H1 (cell line): ENCODE results near the gene COL28A1. TPM values are rescaled to one million over a fixed set of nuclear protein-coding genes. Genes with fewer than 3 reads are reported as not detected.

Source experiments
- CTCF ChIA-PET: fragments of 300-600 bp; sonication (Branson Sonifier 250); formaldehyde crosslinking; loops from one replicate; lab custom pipeline; 2021; ENCODE audit not compliant: partially characterized antibody; lab: Charles Lee
- POLR2A ChIA-PET: fragments of 300-600 bp; sonication (Branson Sonifier 250); formaldehyde crosslinking; loops from one replicate; lab custom pipeline; 2021; ENCODE audit warnings: inconsistent platforms; ENCODE audit not compliant: partially characterized antibody; lab: Charles Lee
- DNase-seq, 2 experiments: peaks; one replicate each; pipeline versions ENCODE4 v3.0.0 to v3.0.0-alpha.2; 2010 to 2022; ENCODE audit warnings: low spot score in 2 of 2, low read depth in 1 of 2, mixed read lengths in 1 of 2
- FAIRE-seq: peaks from 2 replicates; lab custom pipeline; 2011; peaks lifted over from hg19 to GRCh38; lab: Jason Lieb, UNC
- H2AFZ ChIP-seq: 2 replicates; pipeline ENCODE4 v1.8.1; 2012; ENCODE audit warnings: low read length, inconsistent platforms
- H2AK5ac ChIP-seq: 2 replicates; pipeline ENCODE4 v1.6.1; 2013; ENCODE audit warnings: low read depth, low read length
- H2BK120ac ChIP-seq: replicated peaks from 2 replicates; pipeline ENCODE3; 2013; ENCODE audit warnings: low read depth, low read length, inconsistent platforms
- H2BK12ac ChIP-seq: 2 replicates; pipeline ENCODE4 v1.6.1; 2013; ENCODE audit warnings: low read depth, low read length
- H2BK15ac ChIP-seq: 2 replicates; pipeline ENCODE4 v1.6.1; 2013; ENCODE audit warnings: low read length
- H2BK20ac ChIP-seq: 2 replicates; pipeline ENCODE4 v1.6.1; 2013; ENCODE audit warnings: low read length
- H2BK5ac ChIP-seq: 2 replicates; pipeline ENCODE4 v1.6.1; 2013; ENCODE audit warnings: low read depth, low read length
- H3K14ac ChIP-seq: 2 replicates; pipeline ENCODE4 v1.6.1; 2013; ENCODE audit warnings: inconsistent platforms; ENCODE audit not compliant: insufficient read length
- H3K18ac ChIP-seq: 2 replicates; pipeline ENCODE4 v1.6.1; 2013; ENCODE audit warnings: low read length; ENCODE audit errors: extremely low read depth
- H3K23ac ChIP-seq: 2 replicates; pipeline ENCODE4 v1.6.1; 2013; ENCODE audit warnings: inconsistent platforms; ENCODE audit not compliant: insufficient read length
- H3K23me2 ChIP-seq: 2 replicates; pipeline ENCODE4 v1.6.1; 2013; ENCODE audit warnings: low read depth, low read length
- H3K27ac ChIP-seq: 2 replicates; pipeline ENCODE4 v1.6.1; 2011; ENCODE audit warnings: low read depth, low read length, inconsistent platforms
- H3K27me3 ChIP-seq, 4 experiments: replicated peaks in 1 of 4; 1 replicate in 1 of 4; 2 replicates in 3 of 4; pipeline versions ENCODE4 v1.6.1 to v1.8.1; 2011 to 2013; ENCODE audit warnings: low read length in 3 of 4, mild to moderate bottlenecking in 3 of 4, inconsistent platforms in 2 of 4, mixed read lengths in 2 of 4, moderate library complexity in 1 of 4; ENCODE audit not compliant: control insufficient read depth in 3 of 4, insufficient read depth in 3 of 4; ENCODE audit errors: extremely low read depth in 1 of 4
- H3K36me3 ChIP-seq, 4 experiments: 2 replicates each; pipeline versions ENCODE4 v1.6.1 to v1.8.1; 2011 to 2013; ENCODE audit warnings: mild to moderate bottlenecking in 4 of 4, low read length in 3 of 4, moderate library complexity in 2 of 4, control low read depth in 1 of 4, inconsistent platforms in 1 of 4; ENCODE audit not compliant: insufficient read depth in 4 of 4, control insufficient read depth in 2 of 4
- H3K4ac ChIP-seq: replicated peaks from 2 replicates; pipeline ENCODE3; 2013; ENCODE audit warnings: low read length, low read depth, mixed read lengths, inconsistent platforms; ENCODE audit not compliant: insufficient read length
- H3K4me1 ChIP-seq, 4 experiments: replicated peaks in 1 of 4; 1 replicate in 1 of 4; 2 replicates in 3 of 4; pipeline versions ENCODE4 v1.6.1 to v1.8.1; 2011 to 2013; ENCODE audit warnings: low read length in 3 of 4, inconsistent platforms in 2 of 4, mixed read lengths in 1 of 4; ENCODE audit not compliant: insufficient read depth in 4 of 4, control insufficient read depth in 3 of 4
- H3K4me2 ChIP-seq, 2 experiments: 2 replicates each; pipeline versions ENCODE4 v1.6.1 to v1.8.1; 2011 to 2013; ENCODE audit warnings: low read depth in 2 of 2, low read length in 2 of 2, control low read depth in 1 of 2, inconsistent platforms in 1 of 2, mild to moderate bottlenecking in 1 of 2; ENCODE audit not compliant: insufficient read depth in 1 of 2
- H3K4me3 ChIP-seq, 4 experiments: fragments of 200-600, 300-600 bp in 1 of 4; sonication (generic), shearing (Covaris generic), sonication (Bioruptor Twin) in 1 of 4; 2 replicates each; pipeline versions ENCODE4 v1.5.1 to v1.8.1; 2011 to 2016; ENCODE audit warnings: low read length in 4 of 4, low read depth in 3 of 4, control low read depth in 2 of 4, inconsistent platforms in 2 of 4, mild to moderate bottlenecking in 2 of 4, mixed read lengths in 1 of 4, moderate library complexity in 1 of 4; ENCODE audit not compliant: insufficient read depth in 2 of 4; ENCODE audit errors: extremely low read depth in 1 of 4
- H3K56ac ChIP-seq: replicated peaks from 2 replicates; pipeline ENCODE3; 2013; ENCODE audit warnings: low read depth, mild to moderate bottlenecking, mixed read lengths, low read length, inconsistent platforms; ENCODE audit not compliant: insufficient read length
- H3K79me1 ChIP-seq: 2 replicates; pipeline ENCODE4 v1.6.1; 2013; ENCODE audit warnings: low read depth, low read length, control low read depth
- H3K79me2 ChIP-seq, 2 experiments: 2 replicates each; pipeline versions ENCODE4 v1.6.1 to v1.8.1; 2012 to 2013; ENCODE audit warnings: low read length in 2 of 2, mild to moderate bottlenecking in 2 of 2, inconsistent platforms in 1 of 2; ENCODE audit not compliant: insufficient read depth in 2 of 2, control insufficient read depth in 1 of 2
- H3K9ac ChIP-seq, 4 experiments: replicated peaks in 1 of 4; 1 replicate in 1 of 4; 2 replicates in 3 of 4; pipeline versions ENCODE4 v1.6.1 to v1.8.1; 2011 to 2013; ENCODE audit warnings: low read depth in 3 of 4, low read length in 3 of 4, control low read depth in 2 of 4, mild to moderate bottlenecking in 2 of 4, moderate library complexity in 2 of 4, inconsistent platforms in 1 of 4; ENCODE audit errors: extremely low read depth in 1 of 4
- H3K9me3 ChIP-seq, 2 experiments: 2 replicates each; pipeline versions ENCODE4 v1.6.1 to v1.8.1; 2012 to 2013; ENCODE audit warnings: mild to moderate bottlenecking in 2 of 2, moderate library complexity in 2 of 2, control low read depth in 1 of 2, inconsistent platforms in 1 of 2, low read depth in 1 of 2, low read length in 1 of 2, mixed read lengths in 1 of 2; ENCODE audit not compliant: insufficient read depth in 2 of 2
- H4K20me1 ChIP-seq, 2 experiments: replicated peaks in 1 of 2; 2 replicates each; pipeline versions ENCODE3 to v1.8.1; 2011 to 2013; ENCODE audit warnings: inconsistent platforms in 2 of 2, low read length in 2 of 2, mild to moderate bottlenecking in 1 of 2; ENCODE audit not compliant: insufficient read depth in 2 of 2, control insufficient read depth in 1 of 2
- H4K5ac ChIP-seq: 2 replicates; pipeline ENCODE4 v1.6.1; 2013; ENCODE audit warnings: low read length, low read depth, mixed read lengths, inconsistent platforms; ENCODE audit not compliant: insufficient read length
- H4K8ac ChIP-seq: 2 replicates; pipeline ENCODE4 v1.8.0; 2013; ENCODE audit warnings: mild to moderate bottlenecking, moderate library complexity, low read length, inconsistent platforms; ENCODE audit not compliant: insufficient read depth; ENCODE audit errors: extremely low read depth
- H4K91ac ChIP-seq: replicated peaks from 2 replicates; pipeline ENCODE3; 2013; ENCODE audit warnings: low read length, mixed read lengths, inconsistent platforms; ENCODE audit not compliant: insufficient read length
- CREB1 ChIP-seq: IDR thresholded peaks from 2 replicates; pipeline ENCODE4 v1.6.1; 2012; ENCODE audit warnings: inconsistent platforms
- CTCF ChIP-seq, 3 experiments: IDR thresholded peaks; 1 replicate in 2 of 3; 2 replicates in 1 of 3; pipeline versions ENCODE4 v1.5.1 to v1.6.1; 2011; ENCODE audit warnings: low read length in 3 of 3, mild to moderate bottlenecking in 3 of 3, inconsistent platforms in 2 of 3, low read depth in 1 of 3, moderate library complexity in 1 of 3; ENCODE audit not compliant: insufficient read depth in 1 of 3; ENCODE audit errors: control extremely low read depth in 1 of 3
- EZH2 ChIP-seq: fragments of 200-600 bp; sonication (generic); IDR thresholded peaks from 2 replicates; pipeline ENCODE4 v1.7.1; 2012; ENCODE audit warnings: low read depth, mild to moderate bottlenecking, moderate library complexity, low read length, inconsistent platforms; ENCODE audit not compliant: severe bottlenecking
- SRF ChIP-seq: IDR thresholded peaks from 2 replicates; pipeline ENCODE4 v1.6.1; 2011; ENCODE audit warnings: mild to moderate bottlenecking, low read depth, low read length, moderate library complexity
- WGBS, 2 experiments: shearing (Covaris generic) in 1 of 2; methylation state at CpG; one replicate each; pipeline versions ENCODE4 v1.1.6 to v1.1.7; 2013 to 2015; ENCODE audit warnings: low lambda C conversion rate in 2 of 2, mixed read lengths in 2 of 2, inconsistent platforms in 1 of 2, low coverage in 1 of 2, missing lambda C conversion rate in 1 of 2; ENCODE audit not compliant: insufficient replicate concordance in 2 of 2, insufficient coverage in 1 of 2, insufficient read length in 1 of 2; ENCODE audit errors: extremely low coverage in 1 of 2, missing lambda C conversion rate in 1 of 2; 5-methylcytosine and 5-hydroxymethylcytosine counted together
- polyA plus RNA-seq, 7 experiments: library from polyadenylated mRNA; depleted of rRNA in 3 of 7; stranded (reverse) in 5 of 7; unstranded in 2 of 7; fragments of >200 nt in 5 of 7; fragments of 200-250 nt in 2 of 7; gene quantifications; 1 replicate in 5 of 7; 2 replicates in 1 of 7; 4 replicates in 1 of 7; pipeline versions ENCODE4 v1.2.1 to v1.2.3, GENCODE V29; 2011 to 2013; ENCODE audit warnings: missing spikeins in 2 of 7, mixed read lengths in 2 of 7
- total RNA-seq: library from RNA; stranded (reverse); fragmentation: NEBNext Ultra II Directional; extraction: Animal tissue kit (Norgen Biotek cat#: 25700); gene quantifications from 2 replicates; pipeline ENCODE4 v1.2.1, GENCODE V29; 2021

COL28A1 gene
- total and polyA plus RNA-seq, 2 of the 8 experiments (the other 6 are each of a cell fraction or from before 2014, with no cell fraction given) = 0.22 to 0.38 TPM

- Histone ChIP-seq H2BK120ac (no peak overlapping the region), H4K91ac (no peak overlapping the region), H3K4ac (no peak overlapping the region), H3K9ac (no peak overlapping the region), H3K79me2 (no peaks in the 10 kb centered on the region), H3K27me3 (no peaks in the 10 kb centered on the region), H3K79me1 (no peaks in the 10 kb centered on the region), H2BK12ac (no peak overlapping the region), H2AFZ (no peak overlapping the region), H2AK5ac (no peak overlapping the region), H3K4me2 (no peak overlapping the region), H3K4me1 (no peaks in the 10 kb centered on the region), H4K5ac (no peak overlapping the region), H3K23ac (no peak overlapping the region), H3K36me3 (no peaks in the 10 kb centered on the region), H2BK15ac (no peak overlapping the region), H2BK5ac (no peak overlapping the region), H3K56ac (no peak overlapping the region), H3K23me2 (no peaks in the 10 kb centered on the region), H3K14ac (no peak overlapping the region), H3K4me3 (no peak overlapping the region), H2BK20ac (no peak overlapping the region), H3K9me3 (peaks cover 3 to 7% of the 10 kb centered on the region in 2 experiments; a peak in 3 of 4 replicates), H4K8ac (no peak overlapping the region), H3K18ac (no peak overlapping the region), H4K20me1 (no peaks in the 10 kb centered on the region), H3K27ac (no peak overlapping the region)
- WGBS, 2 experiments = 95% methylated on average over 2 of the region's 2 CpGs; no CpG with 5 or more reads in 1 of the 2 experiments
- no peak for FAIRE-seq
- no peak for DNase-seq
- ChIA-PET POLR2A (no interaction called here), CTCF (interaction anchor here (0.8 to 0.9 kb wide), 2 partner anchors 53 to 110 kb away, joined by 3 read pairs; no protein-coding TSS in a partner anchor)
- no peak for TF ChIP-seq EZH2
- TF ChIP-seq CTCF (IDR thresholded peaks at IDR 0.05; ENCODE audit: control extremely low read depth in 1 of 3, insufficient read depth in 1 of 3, low read depth in 1 of 3, low read length in 3 of 3) = no peak
- no peak for TF ChIP-seq CREB1
- no peak for TF ChIP-seq SRF
Observed at GRCh38 chr7:7489546-7489945, 46.1 kb downstream of the COL28A1 start.
